Mucosa of stomach (tissue), 1 donor: Measurements from ENCODE around the gene ITLN1.
"Not testable (repeated sequence)": the region's sequence is repeated elsewhere in the genome, so short reads cannot be mapped to it uniquely, and the experiment has no call there.

Source experiments
- H3K27me3 ChIP-seq: one replicate; pipeline ENCODE4 v1.7.0; 2013; ENCODE audit warnings: mild to moderate bottlenecking, low read length; ENCODE audit not compliant: control insufficient read depth, insufficient read depth
- H3K36me3 ChIP-seq: one replicate; pipeline ENCODE4 v1.7.0; 2013; ENCODE audit warnings: low read length; ENCODE audit not compliant: control insufficient read depth, insufficient read depth
- H3K4me1 ChIP-seq: one replicate; pipeline ENCODE4 v1.7.0; 2013; ENCODE audit warnings: mild to moderate bottlenecking, low read length; ENCODE audit not compliant: control insufficient read depth, insufficient read depth
- H3K4me3 ChIP-seq: one replicate; pipeline ENCODE4 v1.7.0; 2013; ENCODE audit warnings: low read length
- H3K9ac ChIP-seq: one replicate; pipeline ENCODE4 v1.7.0; 2013; ENCODE audit warnings: mild to moderate bottlenecking, low read length, moderate library complexity
- H3K9me3 ChIP-seq: one replicate; pipeline ENCODE4 v1.7.0; 2013; ENCODE audit warnings: mild to moderate bottlenecking, low read length, moderate library complexity; ENCODE audit not compliant: control insufficient read depth
- donor health status: Pancreatic carcinoma.

The ITLN1 gene

DNA sequence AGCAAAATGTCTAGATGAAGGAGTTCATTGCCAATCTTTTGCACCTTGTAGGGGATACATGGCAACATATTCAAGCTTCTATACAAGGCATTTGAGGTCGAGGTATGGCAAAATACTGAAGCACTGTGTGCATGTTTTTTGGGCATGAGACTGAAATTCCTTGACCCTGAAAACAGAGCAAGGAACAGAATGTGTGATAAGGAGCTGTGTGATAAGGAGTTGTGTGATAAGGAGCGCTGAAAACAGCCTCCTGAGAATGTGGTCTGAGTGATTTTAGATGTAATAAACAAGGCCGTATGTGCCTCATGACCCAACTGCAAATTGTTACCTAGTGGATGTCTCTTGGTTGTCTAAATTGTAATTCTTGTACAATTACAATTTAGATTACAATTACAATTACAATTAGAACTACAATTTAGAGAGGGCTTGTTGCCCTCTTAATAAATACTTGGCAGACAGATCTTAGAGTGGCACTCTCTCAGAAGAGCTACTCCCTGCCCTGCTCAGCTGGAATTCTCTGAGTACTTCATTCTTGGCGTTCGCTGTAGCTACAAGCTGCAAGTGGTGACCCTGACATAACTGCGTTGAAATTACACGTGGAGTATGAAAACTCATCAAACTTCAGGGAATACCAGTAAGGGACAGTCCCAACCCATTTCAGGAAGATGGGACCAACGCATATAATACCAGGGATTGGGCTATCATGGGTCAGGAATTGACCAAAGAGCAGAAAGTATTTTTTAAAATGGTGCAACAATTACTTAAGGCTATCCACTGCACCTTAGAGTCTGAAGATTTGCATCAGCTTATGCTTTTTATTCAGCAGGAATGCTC, 20.0 kb upstream of the ITLN1 start:
- no peaks in the 10 kb centered on the region for H3K9me3 ChIP-seq
- peaks cover 22% of the 10 kb centered on the region for H3K4me1 ChIP-seq

DNA sequence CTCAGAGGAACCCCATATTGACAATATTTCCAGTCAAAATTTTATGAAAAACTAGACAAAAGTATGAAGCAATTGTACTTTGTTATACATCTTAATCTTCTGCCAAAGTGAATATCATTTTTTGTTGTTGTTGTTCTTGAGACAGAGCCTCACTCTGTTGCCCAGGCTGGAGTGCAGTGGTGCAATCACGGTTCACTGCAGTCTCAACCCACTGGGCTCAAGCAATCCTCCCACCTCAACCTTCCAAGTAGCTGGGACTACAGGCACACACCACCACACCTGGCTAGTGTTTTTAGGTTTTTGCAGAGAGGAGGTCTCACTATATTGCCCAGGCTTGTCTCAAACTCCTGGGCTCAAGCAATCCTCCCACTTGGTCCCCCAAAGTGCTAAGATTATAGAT, 17.3 kb upstream of the ITLN1 start:
- H3K36me3 ChIP-seq, H3K4me3 ChIP-seq, H3K9me3 ChIP-seq, H3K9ac ChIP-seq, H3K27me3 ChIP-seq: not testable (repeated sequence)
- peaks cover 22% of the 10 kb centered on the region for H3K4me1 ChIP-seq

More for the DNA sequence above, 20.0 kb upstream of the ITLN1 start:
- H3K27me3 ChIP-seq, result no peaks in the 10 kb centered on the region
- H3K9ac ChIP-seq, result no peak overlapping the region
- no peaks in the 10 kb centered on the region for H3K36me3 ChIP-seq
- no peak overlapping the region for H3K4me3 ChIP-seq

DNA sequence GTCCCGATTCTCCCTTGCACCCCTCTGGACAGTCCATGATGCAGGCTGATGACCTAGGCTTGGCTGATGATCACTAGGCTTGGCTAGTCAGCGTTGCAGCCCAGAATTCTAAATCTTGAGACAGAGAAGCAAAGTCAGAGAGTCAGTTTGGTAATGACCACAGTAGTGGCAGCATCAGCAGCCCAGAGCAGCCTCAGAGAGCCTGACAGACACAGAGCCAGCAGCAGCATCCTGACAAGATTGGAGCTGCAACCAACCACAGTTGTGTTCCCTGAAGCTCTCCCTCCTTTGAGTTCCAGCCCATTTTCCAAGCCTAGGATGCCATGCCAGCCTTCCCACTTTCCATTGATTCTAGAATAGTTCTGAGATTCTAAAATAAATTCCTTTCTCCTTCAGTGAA, 16.8 kb upstream of the ITLN1 start:
- Histone ChIP-seq H3K9ac (no peak overlapping the region), H3K36me3 (no peaks in the 10 kb centered on the region), H3K4me3 (no peak overlapping the region), H3K9me3 (no peaks in the 10 kb centered on the region), H3K4me1 (peaks cover 22% of the 10 kb centered on the region), H3K27me3 (no peaks in the 10 kb centered on the region)

DNA sequence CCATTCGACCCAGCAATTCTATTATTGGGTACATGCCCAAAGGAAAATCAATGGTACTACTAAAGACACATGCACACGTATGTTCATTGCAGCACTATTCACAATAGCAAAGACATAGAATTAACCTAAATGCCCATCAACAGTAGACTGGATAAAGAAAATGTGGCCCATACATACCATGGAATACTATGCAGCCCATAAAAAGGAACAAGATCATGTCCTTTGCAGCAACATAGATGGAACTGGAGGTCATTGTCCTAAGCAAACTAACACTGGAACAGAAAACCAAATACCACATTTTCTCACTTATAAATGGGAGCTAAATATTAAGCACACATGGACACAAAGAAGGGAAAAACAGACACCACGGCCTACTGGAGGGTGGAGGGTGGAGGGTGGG, 15.7 kb upstream of the ITLN1 start:
- not testable (repeated sequence) for H3K9ac ChIP-seq, H3K36me3 ChIP-seq, H3K9me3 ChIP-seq, H3K27me3 ChIP-seq, H3K4me3 ChIP-seq
- H3K4me1 ChIP-seq, result peaks cover 14% of the 10 kb centered on the region

DNA sequence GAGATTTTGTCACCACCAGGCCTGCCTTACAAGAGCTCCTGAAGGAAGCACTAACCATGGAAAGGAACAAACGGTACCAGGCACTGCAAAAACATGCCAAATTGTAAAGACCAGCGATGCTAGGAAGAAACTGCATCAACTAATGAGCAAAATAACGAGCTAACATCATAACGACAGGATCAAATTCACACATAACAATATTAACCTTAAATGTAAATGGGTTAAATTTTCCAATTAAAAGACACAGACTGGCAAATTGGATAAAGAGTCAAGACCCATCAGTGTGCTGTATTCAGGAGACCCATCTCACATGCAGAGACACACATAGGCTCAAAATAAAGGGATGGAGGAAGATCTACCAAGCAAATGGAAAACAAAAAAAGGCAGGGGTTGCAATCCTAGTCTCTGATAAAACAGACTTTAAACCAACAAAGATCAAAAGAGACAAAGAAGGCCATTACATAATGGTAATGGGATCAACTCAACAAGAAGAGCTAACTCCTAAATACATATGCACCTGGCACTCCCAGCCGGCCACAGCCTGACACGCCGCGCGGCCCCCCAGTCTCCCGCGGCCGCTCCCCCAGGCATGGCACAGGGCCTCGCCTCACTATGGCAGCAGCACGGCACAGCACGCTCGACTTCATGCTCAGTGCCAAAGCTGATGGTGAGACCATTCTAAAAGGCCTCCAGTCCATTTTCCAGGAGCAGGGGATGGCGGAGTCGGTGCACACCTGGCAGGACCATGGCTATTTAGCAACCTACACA, 9.6 kb upstream of the ITLN1 start:
- not testable (repeated sequence) for H3K9ac ChIP-seq, H3K27me3 ChIP-seq, H3K9me3 ChIP-seq, H3K4me1 ChIP-seq, H3K36me3 ChIP-seq, H3K4me3 ChIP-seq

DNA sequence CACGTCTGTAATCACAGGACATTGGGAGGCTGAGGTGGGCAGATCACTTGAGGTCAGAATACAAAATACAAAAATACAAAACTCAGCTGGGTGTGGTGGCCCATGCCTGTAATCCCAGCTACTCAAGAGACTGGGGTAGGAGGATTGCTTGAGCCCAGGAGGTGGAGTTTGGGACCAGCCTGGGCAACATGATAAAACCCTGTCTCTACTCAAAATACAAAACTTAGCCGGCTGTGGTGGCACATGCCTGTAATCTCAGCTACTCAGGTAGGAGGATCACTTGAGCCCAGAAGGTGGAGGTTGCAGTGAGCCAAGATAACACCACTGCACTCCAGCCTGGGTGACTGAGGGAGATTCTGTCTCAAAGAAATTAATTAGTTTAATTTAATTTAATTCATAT, 6.5 kb upstream of the ITLN1 start:
- Histone ChIP-seq H3K27me3 (no peaks in the 10 kb centered on the region), H3K9ac (no peak overlapping the region), H3K4me3 (no peak overlapping the region), H3K9me3 (no peaks in the 10 kb centered on the region), H3K4me1 (no peaks in the 10 kb centered on the region), H3K36me3 (no peaks in the 10 kb centered on the region)

DNA sequence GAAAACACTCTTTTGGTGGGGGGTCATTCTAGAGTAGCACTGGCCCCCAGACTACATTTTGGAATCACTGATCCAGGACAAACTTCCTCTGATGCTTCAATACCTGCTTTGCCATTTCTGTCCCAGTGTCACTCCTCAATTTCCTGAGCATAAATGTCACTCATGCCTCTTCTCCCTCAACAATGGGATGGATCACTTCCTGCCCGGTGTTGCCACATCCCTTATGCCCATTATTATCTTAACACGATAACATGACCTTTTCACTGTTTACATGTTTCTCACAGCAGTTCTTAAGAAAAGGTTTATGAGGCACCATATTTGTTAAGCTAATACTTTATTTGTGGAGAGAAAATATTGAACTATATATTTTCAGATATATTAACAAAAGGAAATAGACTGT, 3.9 kb upstream of the ITLN1 start:
- Histone ChIP-seq H3K36me3 (no peaks in the 10 kb centered on the region), H3K4me1 (no peaks in the 10 kb centered on the region), H3K9ac (no peak overlapping the region), H3K9me3 (no peaks in the 10 kb centered on the region), H3K27me3 (no peaks in the 10 kb centered on the region), H3K4me3 (no peak overlapping the region)

DNA sequence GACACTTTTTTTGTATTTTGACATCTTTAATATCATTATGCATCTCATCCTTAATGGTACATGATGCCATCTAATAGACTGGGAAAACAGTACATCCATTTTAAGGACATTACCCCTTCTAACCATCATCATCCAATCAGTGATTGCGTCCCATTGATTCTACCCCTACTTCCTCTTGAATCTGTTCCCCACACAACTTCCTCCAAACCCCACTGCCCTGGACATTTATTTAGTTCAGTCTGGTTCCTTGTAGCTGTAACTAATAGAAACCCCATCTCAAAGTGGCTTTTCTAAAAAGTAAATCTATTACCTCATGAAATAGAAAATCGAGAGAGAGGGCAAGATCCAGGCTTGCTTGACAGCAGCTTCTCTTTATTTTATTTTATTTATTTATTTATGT, 2.1 kb upstream of the ITLN1 start:
- Histone ChIP-seq H3K4me3 (no peak overlapping the region), H3K4me1 (no peaks in the 10 kb centered on the region), H3K36me3 (no peaks in the 10 kb centered on the region), H3K27me3 (no peaks in the 10 kb centered on the region), H3K9ac (no peak overlapping the region), H3K9me3 (no peaks in the 10 kb centered on the region)

DNA sequence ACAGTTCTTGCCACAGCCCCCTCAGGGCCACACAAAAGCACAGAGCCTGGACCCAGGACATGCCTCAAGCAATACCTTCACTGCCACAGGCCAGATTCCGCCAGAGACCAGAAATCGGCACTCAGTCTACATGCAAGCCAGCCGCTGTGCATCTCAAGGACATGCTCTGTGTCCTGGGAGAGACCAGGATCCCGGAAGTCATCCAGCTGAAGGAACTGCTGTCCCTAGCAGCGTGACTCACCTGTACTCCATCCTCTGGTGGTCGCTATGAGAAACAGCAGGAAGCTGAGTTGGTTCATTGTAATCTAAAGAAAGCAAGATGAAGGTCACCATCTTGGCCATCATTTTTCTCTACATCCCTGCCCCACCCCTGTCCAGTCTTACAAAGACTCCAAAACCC, 401 bp downstream of the ITLN1 start:
- Histone ChIP-seq H3K27me3 (no peaks in the 10 kb centered on the region), H3K36me3 (no peaks in the 10 kb centered on the region), H3K4me1 (no peaks in the 10 kb centered on the region), H3K9me3 (no peaks in the 10 kb centered on the region), H3K4me3 (no peak overlapping the region), H3K9ac (no peak overlapping the region)

DNA sequence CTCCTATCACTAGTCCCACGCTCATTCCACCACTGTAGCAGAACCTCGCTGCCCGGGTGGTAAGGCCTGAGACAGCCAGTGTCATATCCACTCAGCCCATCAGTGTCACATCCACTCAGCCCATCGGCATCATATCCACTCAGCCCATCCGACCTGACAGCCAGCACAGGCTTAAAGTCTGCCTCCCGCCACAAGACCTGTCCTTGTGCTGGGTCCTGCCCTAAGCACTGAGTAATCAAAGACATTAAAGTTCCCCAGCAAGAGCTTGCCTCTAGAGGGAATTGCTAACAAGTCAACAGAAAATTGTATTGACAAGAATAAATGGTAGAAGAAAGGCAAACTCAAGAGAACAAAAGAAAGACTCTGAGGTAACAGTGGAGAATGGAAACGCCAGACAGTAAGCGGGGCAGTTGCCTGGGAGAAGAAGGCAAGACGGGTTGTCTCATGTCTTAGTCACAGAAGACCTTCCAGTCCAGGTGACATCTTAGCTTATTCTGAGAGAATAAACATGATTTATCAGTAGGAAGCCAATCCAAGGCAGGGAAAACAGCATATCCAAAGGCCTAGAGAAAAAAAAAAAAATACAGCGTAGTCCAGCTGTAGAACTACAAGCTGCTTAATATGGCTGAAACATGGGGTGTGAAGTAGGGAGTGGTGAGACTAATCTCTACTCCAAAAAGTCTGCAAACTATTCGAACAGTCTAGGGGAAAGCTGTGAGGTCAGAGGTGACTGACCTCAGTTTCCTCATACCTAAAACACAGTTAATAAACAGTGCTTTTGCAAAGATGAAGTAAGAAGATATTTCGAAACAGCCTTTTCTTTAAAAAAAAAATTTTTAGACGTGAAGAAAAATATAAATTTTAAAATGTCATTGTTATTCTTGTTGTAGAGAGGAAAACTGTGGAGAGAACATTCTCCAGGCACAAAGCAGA, 1.1 kb downstream of the ITLN1 start:
- Histone ChIP-seq H3K4me3 (no peak overlapping the region), H3K4me1 (no peaks in the 10 kb centered on the region), H3K27me3 (no peaks in the 10 kb centered on the region), H3K9me3 (no peaks in the 10 kb centered on the region), H3K36me3 (no peaks in the 10 kb centered on the region), H3K9ac (no peak overlapping the region)

DNA sequence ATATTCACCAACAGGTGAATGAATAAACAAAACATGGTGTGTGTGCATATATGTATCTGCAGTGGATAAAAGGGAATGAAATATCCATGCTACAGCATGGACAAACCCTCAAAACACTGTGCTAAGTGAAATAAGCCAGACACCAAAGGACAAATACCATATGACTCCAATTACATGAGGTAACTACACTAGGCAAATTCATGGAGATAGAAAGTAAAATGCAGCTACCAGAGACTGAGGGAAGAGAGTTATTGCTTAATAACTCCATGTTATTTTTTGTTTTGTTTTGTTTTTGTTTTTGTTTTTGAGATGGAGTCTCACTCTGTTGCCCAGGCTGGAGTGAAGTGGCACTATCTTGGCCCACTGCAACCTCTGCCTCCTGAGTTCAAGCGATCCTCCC, 2.4 kb downstream of the ITLN1 start:
- Histone ChIP-seq H3K27me3 (no peaks in the 10 kb centered on the region), H3K4me1 (no peaks in the 10 kb centered on the region), H3K36me3 (no peaks in the 10 kb centered on the region), H3K9ac (no peak overlapping the region), H3K4me3 (no peak overlapping the region), H3K9me3 (no peaks in the 10 kb centered on the region)

DNA sequence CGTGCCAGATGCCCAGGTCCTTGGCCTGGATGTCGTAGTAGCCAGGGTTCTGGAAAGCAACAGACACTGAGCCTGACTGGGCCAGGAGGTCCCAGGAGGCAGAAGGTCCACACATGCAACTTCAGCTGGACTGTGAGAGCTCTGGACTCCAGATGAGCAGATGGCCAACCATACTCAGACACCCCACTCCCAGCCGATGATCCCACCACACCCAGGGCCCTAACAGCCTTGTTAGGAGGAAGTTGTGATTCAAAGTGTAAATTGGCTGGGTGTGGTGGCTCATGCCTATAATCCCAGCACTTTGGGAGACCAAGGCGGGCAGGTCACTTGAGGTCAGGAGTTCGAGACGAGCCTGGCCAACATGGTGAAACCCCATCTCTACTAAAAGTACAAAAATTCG, 3.7 kb downstream of the ITLN1 start:
- H3K4me3 ChIP-seq, H3K36me3 ChIP-seq, H3K9me3 ChIP-seq, H3K9ac ChIP-seq, H3K27me3 ChIP-seq, H3K4me1 ChIP-seq: not testable (repeated sequence)
